B cell (primary cell): ENCODE measurements around the gene RPS3A. TPM values are rescaled to one million over a fixed set of nuclear protein-coding genes. Genes with fewer than 3 reads are reported as not detected.

Source experiments
- ATAC-seq: fragments of 200-7000 bp; cut with Tn5 transposase; one replicate; pipeline ENCODE4 v1.10.0; 2021; ENCODE audit warnings: low read depth, mild to moderate bottlenecking, moderate number of reproducible peaks, moderate library complexity
- CTCF ChIA-PET: fragments of 350-600 bp; sonication (Branson Sonifier 250); formaldehyde crosslinking; loops from one replicate; lab custom pipeline; 2021; ENCODE audit warnings: antibody characterized with exemption, inconsistent platforms; lab: Charles Lee
- POLR2A ChIA-PET: fragments of 350-600 bp; sonication (Branson Sonifier 250); formaldehyde crosslinking; loops from one replicate; lab custom pipeline; 2021; ENCODE audit warnings: antibody characterized with exemption; lab: Charles Lee
- DNase-seq: peaks from one replicate; pipeline ENCODE4 v3.0.0; 2013
- H2AFZ ChIP-seq: 2 replicates; pipeline ENCODE4 v1.6.1; 2012; ENCODE audit warnings: mild to moderate bottlenecking, low read depth, low read length; ENCODE audit not compliant: insufficient read depth, poor library complexity, severe bottlenecking
- H3K27ac ChIP-seq, 2 donors: 1 replicate in 1 of 2; 2 replicates in 1 of 2; pipeline ENCODE4 v1.5.1; 2012 to 2013; ENCODE audit warnings: low read length in 2 of 2, mild to moderate bottlenecking in 2 of 2, moderate library complexity in 1 of 2
- H3K27me3 ChIP-seq, 4 experiments: fragments of 200-600 bp in 1 of 4; sonication (generic) in 1 of 4; replicated peaks in 1 of 4; 1 replicate in 2 of 4; 2 replicates in 2 of 4; pipeline versions ENCODE4 v1.6.1 to v1.7.0; 2013 to 2016; ENCODE audit warnings: low read length in 3 of 4, mild to moderate bottlenecking in 2 of 4, mixed read lengths in 1 of 4, moderate library complexity in 1 of 4; ENCODE audit not compliant: insufficient read depth in 4 of 4, control insufficient read depth in 3 of 4; ENCODE audit errors: control extremely low read depth in 1 of 4
- H3K36me3 ChIP-seq, 2 experiments: replicated peaks in 1 of 2; 1 replicate in 1 of 2; 2 replicates in 1 of 2; pipeline versions ENCODE4 v1.6.1 to v1.7.1; 2013; ENCODE audit warnings: low read length in 1 of 2; ENCODE audit not compliant: insufficient read depth in 2 of 2, control insufficient read depth in 1 of 2; ENCODE audit errors: control extremely low read depth in 1 of 2, extremely low read depth in 1 of 2
- H3K4me1 ChIP-seq, 2 donors: fragments of 200-600 bp in 1 of 2; sonication (generic) in 1 of 2; 1 replicate in 1 of 2; 2 replicates in 1 of 2; pipeline versions ENCODE4 v1.5.1 to v1.6.1; 2013 to 2017; ENCODE audit warnings: low read length in 2 of 2; ENCODE audit not compliant: control insufficient read depth in 2 of 2, insufficient read depth in 2 of 2
- H3K4me2 ChIP-seq: replicated peaks from 2 replicates; pipeline ENCODE3; 2012; ENCODE audit warnings: mild to moderate bottlenecking, low read depth, low read length; ENCODE audit not compliant: poor library complexity, severe bottlenecking
- H3K4me3 ChIP-seq, 5 experiments: fragments of 200-600 bp in 1 of 5; sonication (generic) in 1 of 5; 1 replicate in 3 of 5; 2 replicates in 2 of 5; pipeline versions ENCODE4 v1.5.1 to v1.7.0; 2011 to 2016; ENCODE audit warnings: low read length in 4 of 5, mild to moderate bottlenecking in 4 of 5, low read depth in 2 of 5, control low read depth in 1 of 5, moderate library complexity in 1 of 5; ENCODE audit not compliant: insufficient read depth in 1 of 5; ENCODE audit errors: control extremely low read depth in 1 of 5, extremely low read depth in 1 of 5
- H3K79me2 ChIP-seq: fragments of 200-600 bp; sonication (generic); one replicate; pipeline ENCODE4 v1.6.0; 2016; ENCODE audit warnings: low read length; ENCODE audit not compliant: control insufficient read depth, insufficient read depth
- H3K9ac ChIP-seq: fragments of 200-600 bp; sonication (generic); 2 replicates; pipeline ENCODE4 v1.6.1; 2017; ENCODE audit warnings: mild to moderate bottlenecking, low read length, moderate library complexity
- H3K9me3 ChIP-seq, 3 donors: one replicate each; pipeline versions ENCODE4 v1.6.1 to v1.7.1; 2013; ENCODE audit warnings: low read length in 2 of 3; ENCODE audit not compliant: control insufficient read depth in 2 of 3, insufficient read depth in 1 of 3; ENCODE audit errors: control extremely low read depth in 1 of 3
- H4K20me1 ChIP-seq: 2 replicates; pipeline ENCODE4 v1.6.0; 2012; ENCODE audit warnings: mild to moderate bottlenecking, low read length; ENCODE audit not compliant: insufficient read depth, control insufficient read depth, poor library complexity, severe bottlenecking
- H3K27ac Mint-ChIP-seq: one replicate; pipeline ENCODE4 v1.8.0; 2021; ENCODE audit warnings: mixed read lengths
- H3K27me3 Mint-ChIP-seq: one replicate; pipeline ENCODE4 v1.8.0; 2021; ENCODE audit warnings: mixed read lengths
- H3K4me1 Mint-ChIP-seq: one replicate; pipeline ENCODE4 v1.8.0; 2021; ENCODE audit warnings: mixed read lengths
- H3K4me3 Mint-ChIP-seq: one replicate; pipeline ENCODE4 v1.8.0; 2021; ENCODE audit warnings: mixed read lengths
- H3K9me3 Mint-ChIP-seq: one replicate; pipeline ENCODE4 v1.8.0; 2022; ENCODE audit warnings: mixed read lengths; ENCODE audit not compliant: insufficient read depth
- EZH2 ChIP-seq: IDR thresholded peaks from 2 replicates; pipeline ENCODE4 v1.6.1; 2012; ENCODE audit warnings: borderline replicate concordance, low read depth, mild to moderate bottlenecking, moderate library complexity, low read length; ENCODE audit not compliant: insufficient read depth, poor library complexity, severe bottlenecking
- WGBS: methylation state at CpG from one replicate; pipeline ENCODE4 v1.1.5; 2013; ENCODE audit warnings: missing lambda C conversion rate; ENCODE audit not compliant: insufficient coverage; 5-methylcytosine and 5-hydroxymethylcytosine counted together
- intact Hi-C: fragments of 100-400 bp; cut with micrococcal nuclease; formaldehyde crosslinking; loops from one replicate; pipeline ENCODE4 v1.10.0; 2022
- polyA plus RNA-seq: library from polyadenylated mRNA; depleted of rRNA; stranded (reverse); fragments of >200 nt; gene quantifications from 2 replicates; pipeline ENCODE4 v1.2.3, GENCODE V29; 2012
- total RNA-seq, 2 donors: library from RNA; stranded (reverse); fragments of 120-200 nt in 1 of 2; gene quantifications; 1 replicate in 1 of 2; 2 replicates in 1 of 2; pipeline versions ENCODE4 v1.2.3 to v1.2.4, GENCODE V29; 2013 to 2022
- TF ChIP-seq, protein P1 (sequence below): fragments of 200-600 bp; IDR thresholded peaks from one replicate; pipeline ENCODE4 v1.8.0; 2022; ENCODE audit warnings: antibody characterized with exemption, mild to moderate bottlenecking

RPS3A gene
- total and polyA plus RNA-seq, 2 donors (not counting 1 experiment from before 2014, with no cell fraction given): 2,463 to 2,897 TPM

DNA sequence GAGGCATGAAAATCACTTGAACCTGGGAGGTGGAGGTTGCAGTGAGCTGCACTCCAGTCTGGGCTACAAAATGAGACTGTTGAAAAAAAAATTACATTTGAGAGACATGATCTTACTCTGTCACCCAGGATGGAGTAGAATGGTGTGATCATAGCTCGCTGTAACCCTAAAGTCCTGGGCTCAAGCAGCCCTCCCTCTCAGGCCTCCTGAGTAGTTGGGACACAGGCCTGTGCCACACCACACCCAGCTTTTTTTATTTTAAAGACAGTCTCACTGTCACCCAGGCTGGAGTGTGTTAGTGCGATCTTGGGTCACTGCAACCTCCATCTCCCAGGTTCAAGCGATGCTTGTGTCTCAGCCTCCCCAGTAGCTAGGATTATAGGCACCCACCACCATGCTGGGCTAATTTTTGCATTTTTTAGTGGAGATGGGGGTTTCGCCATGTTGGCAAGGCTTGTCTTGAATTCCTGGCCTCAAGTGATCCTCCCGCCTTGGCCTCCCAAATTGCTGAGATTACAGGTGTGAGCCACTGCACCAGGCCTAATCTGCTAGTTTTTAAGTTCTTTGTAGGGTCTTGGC, 6.1 kb downstream of the RPS3A start:
- no peak for ATAC-seq
- H2AFZ ChIP-seq: no peak overlapping the region
- peaks cover 14 to 64% of the 10 kb centered on the region in 2 experiments for H3K36me3 ChIP-seq
- ChIA-PET CTCF (interaction anchor here (1.1 to 1.5 kb wide), 2 partner anchors 10 to 12 kb away, joined by 4 to 7 read pairs; no protein-coding TSS in a partner anchor), POLR2A (no interaction called here)
- Mint-ChIP-seq H3K27ac (no peak overlapping the region), H3K4me1 (peaks cover 15% of the 10 kb centered on the region), H3K27me3 (no peaks in the 10 kb centered on the region), H3K9me3 (no peaks in the 10 kb centered on the region), H3K4me3 (no peak overlapping the region)
- DNase-seq: no peak
- H4K20me1 ChIP-seq: peaks cover 29% of the 10 kb centered on the region
- 90% methylated on average over 3 of the region's 5 CpGs for WGBS
- no peaks in the 10 kb centered on the region for H3K9me3 ChIP-seq
- peaks cover 2% of the 10 kb centered on the region for H3K79me2 ChIP-seq
- H3K27me3 ChIP-seq: no peaks in the 10 kb centered on the region
- TF ChIP-seq, protein P1, sequence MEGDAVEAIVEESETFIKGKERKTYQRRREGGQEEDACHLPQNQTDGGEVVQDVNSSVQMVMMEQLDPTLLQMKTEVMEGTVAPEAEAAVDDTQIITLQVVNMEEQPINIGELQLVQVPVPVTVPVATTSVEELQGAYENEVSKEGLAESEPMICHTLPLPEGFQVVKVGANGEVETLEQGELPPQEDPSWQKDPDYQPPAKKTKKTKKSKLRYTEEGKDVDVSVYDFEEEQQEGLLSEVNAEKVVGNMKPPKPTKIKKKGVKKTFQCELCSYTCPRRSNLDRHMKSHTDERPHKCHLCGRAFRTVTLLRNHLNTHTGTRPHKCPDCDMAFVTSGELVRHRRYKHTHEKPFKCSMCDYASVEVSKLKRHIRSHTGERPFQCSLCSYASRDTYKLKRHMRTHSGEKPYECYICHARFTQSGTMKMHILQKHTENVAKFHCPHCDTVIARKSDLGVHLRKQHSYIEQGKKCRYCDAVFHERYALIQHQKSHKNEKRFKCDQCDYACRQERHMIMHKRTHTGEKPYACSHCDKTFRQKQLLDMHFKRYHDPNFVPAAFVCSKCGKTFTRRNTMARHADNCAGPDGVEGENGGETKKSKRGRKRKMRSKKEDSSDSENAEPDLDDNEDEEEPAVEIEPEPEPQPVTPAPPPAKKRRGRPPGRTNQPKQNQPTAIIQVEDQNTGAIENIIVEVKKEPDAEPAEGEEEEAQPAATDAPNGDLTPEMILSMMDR: no peak
- no peak for TF ChIP-seq EZH2
- peaks cover 9% of the 10 kb centered on the region in 2 donors for H3K4me1 ChIP-seq
- H3K27ac ChIP-seq: no peak overlapping the region
- intact Hi-C loops: no loop called here
- no peak overlapping the region for H3K4me3 ChIP-seq
- no peak overlapping the region for H3K9ac ChIP-seq
- no peak overlapping the region for H3K4me2 ChIP-seq

DNA sequence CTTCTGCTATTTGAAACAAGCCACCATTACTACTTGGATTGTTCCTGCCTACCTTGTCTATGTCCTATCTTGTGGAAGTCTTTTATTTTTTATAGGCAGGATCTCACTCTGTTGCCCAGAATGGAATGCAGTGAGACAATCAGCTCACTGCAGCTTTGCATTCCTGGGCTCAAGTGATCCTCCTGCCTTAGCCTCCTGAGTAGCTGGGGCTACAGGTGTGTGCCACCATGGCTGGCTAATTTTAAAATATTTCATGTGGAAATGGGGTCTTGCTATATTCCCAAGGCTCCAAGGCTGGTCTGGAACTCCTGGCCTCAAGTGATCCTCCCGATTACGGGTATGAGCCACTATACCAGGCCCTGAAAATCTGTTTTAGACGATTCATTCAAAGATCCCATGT, 7.6 kb downstream of the RPS3A start:
- intact Hi-C loops: no loop called here
- H3K4me1 Mint-ChIP-seq: peaks cover 4% of the 10 kb centered on the region

More for the DNA sequence above, 7.6 kb downstream of the RPS3A start:
- H3K27ac ChIP-seq: no peak overlapping the region
- Mint-ChIP-seq H3K27me3 (no peaks in the 10 kb centered on the region), H3K4me3 (no peak overlapping the region), H3K9me3 (no peaks in the 10 kb centered on the region), H3K27ac (no peak overlapping the region)
- ATAC-seq (no peak), DNase-seq (no peak)
- peaks cover 12 to 52% of the 10 kb centered on the region in 2 experiments for H3K36me3 ChIP-seq
- no peaks in the 10 kb centered on the region for H3K4me1 ChIP-seq
- no peaks in the 10 kb centered on the region for H3K27me3 ChIP-seq
- no peak overlapping the region for H3K4me2 ChIP-seq
- no peak overlapping the region for H2AFZ ChIP-seq
- ChIA-PET POLR2A (no interaction called here), CTCF (no interaction called here)
- H3K79me2 ChIP-seq: no peaks in the 10 kb centered on the region
- WGBS: 100% methylated on average over 3 of the region's 3 CpGs
- TF ChIP-seq, protein P1: no peak
- no peak for TF ChIP-seq EZH2
- H3K9ac ChIP-seq: no peak overlapping the region
- H3K4me3 ChIP-seq: no peak overlapping the region
- peaks cover 19% of the 10 kb centered on the region for H4K20me1 ChIP-seq
- no peaks in the 10 kb centered on the region for H3K9me3 ChIP-seq
